ENCODE data around the gene TLX2. TPM values are rescaled to one million over a fixed set of nuclear protein-coding genes. Genes with fewer than 3 reads are reported as not detected.

Gene TLX2
- total RNA-seq, 1 donor from 2014 or later, result 6.6 TPM

DNA sequence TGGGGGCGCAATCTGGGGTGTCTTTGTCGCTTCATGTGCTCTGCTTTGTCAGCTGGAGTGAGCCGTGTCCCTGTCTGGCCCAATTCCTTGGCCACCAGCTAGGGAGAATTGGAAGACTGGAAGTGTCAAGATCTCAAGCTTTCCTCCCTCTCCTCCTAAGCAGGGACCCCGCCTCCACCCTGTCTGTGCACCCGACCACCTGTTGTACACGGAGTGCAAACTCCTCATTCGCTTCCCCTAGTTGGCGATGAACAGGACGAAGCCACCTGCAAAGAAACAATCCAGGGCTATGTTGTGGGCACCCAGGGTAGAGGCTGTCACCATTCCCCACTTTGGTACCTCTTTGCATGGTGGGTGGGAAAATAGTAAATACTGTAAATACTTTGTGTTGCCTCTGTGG lies 13.5 kb downstream of the TLX2 start:
- H3K27me3 ChIP-seq, result no peaks in the 10 kb centered on the region
- no peak overlapping the region for H3K4me3 ChIP-seq
- peaks cover 0 to 21% of the 10 kb centered on the region in 2 donors for H3K36me3 ChIP-seq
- H3K9me3 ChIP-seq, result no peaks in the 10 kb centered on the region
- TF ChIP-seq POLR2AphosphoS5 (IDR thresholded peaks at IDR 0.05; ENCODE audit: insufficient read depth in 1 of 2, low read depth in 1 of 2) (no peak), POLR2A (IDR thresholded peaks at IDR 0.05) (no peak), CTCF (IDR thresholded peaks at IDR 0.05) (no peak)
- intact Hi-C loops (cut with DNase I), result loop anchor here (2.0 kb wide), 1 partner anchor 63 kb away; the partner anchor contains the start of gene MOGS
- H3K4me1 ChIP-seq, result peaks cover 33% of the 10 kb centered on the region
- DNase-seq (ENCODE audit: extremely low spot score in 2 of 2), result no peak
- no peak overlapping the region for H3K27ac ChIP-seq

DNA sequence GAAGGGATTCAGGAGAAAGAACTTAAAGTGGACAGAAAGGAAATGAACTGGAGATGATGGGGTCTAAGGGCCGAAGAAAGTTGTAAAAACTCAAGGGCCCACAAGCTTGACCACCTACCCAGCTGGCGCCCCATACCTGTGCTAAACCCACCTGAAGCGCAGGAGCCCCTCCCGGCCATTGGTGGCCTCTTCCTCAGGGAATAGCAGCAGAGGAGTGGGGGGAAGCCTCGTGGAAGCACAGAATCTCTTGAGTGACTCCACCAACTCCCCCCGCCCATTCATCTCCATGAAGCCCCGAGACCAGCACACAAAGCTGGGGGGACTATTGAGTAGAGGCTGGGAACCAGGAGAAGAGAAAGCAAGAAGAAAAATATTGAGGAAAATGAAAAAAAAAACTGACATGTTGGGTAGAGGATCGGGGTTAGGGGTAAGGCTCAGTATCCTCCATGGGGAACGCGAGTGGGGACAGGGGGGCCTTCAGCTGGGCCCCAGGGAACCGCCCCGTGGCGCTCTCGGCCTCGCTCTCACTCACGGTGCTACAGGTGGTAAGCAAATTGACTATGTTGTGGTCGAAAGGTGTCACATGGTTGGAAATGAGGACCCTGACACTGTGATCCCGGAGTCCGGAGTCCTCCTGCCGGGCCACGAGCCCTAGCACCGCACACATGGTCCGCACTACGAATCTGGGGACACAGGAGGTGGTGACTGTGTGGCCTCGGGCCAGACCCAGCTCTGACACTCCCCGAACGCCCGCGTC lies 14.5 kb downstream of the TLX2 start:
- DNase-seq (ENCODE audit: extremely low spot score in 2 of 2), result no peak
- H3K36me3 ChIP-seq, result peaks cover 0 to 25% of the 10 kb centered on the region in 2 donors
- no peaks in the 10 kb centered on the region for H3K27me3 ChIP-seq
- H3K27ac ChIP-seq, result peak overlapping the region; percentile 85
- intact Hi-C loops (cut with DNase I), result loop anchor here (2.0 kb wide), 1 partner anchor 64 kb away; the partner anchor contains the start of gene MOGS
- peaks cover 33% of the 10 kb centered on the region for H3K4me1 ChIP-seq
- H3K4me3 ChIP-seq, result peak overlapping the region; percentile 87 to 88
- no peaks in the 10 kb centered on the region for H3K9me3 ChIP-seq
- TF ChIP-seq POLR2A (IDR thresholded peaks at IDR 0.05) (no peak), CTCF (IDR thresholded peaks at IDR 0.05) (no peak), POLR2AphosphoS5 (IDR thresholded peaks at IDR 0.05; ENCODE audit: insufficient read depth in 1 of 2, low read depth in 1 of 2) (no peak)

GRCh38 chr2:74529357-74530238 lies 15.3 kb downstream of the TLX2 start, which contains the start of the genes AUP1 and HTRA2:
AUP1 (minus strand) TSS chr2:74529706; CDS start chr2:74529629, 77 bp downstream.
HTRA2 (plus strand) TSS chr2:74529933; CDS start chr2:74530007, 74 bp downstream.
- Histone ChIP-seq H3K36me3 (peaks cover 0 to 25% of the 10 kb centered on the region in 2 donors), H3K9me3 (no peaks in the 10 kb centered on the region), H3K27ac (peak within 1 kb of the TSS; percentile 85), H3K27me3 (no peaks in the 10 kb centered on the region), H3K4me3 (peak within 1 kb of the TSS; percentile 87 to 88), H3K4me1 (peaks cover 33% of the 10 kb centered on the region)
- TF ChIP-seq CTCF (IDR thresholded peaks at IDR 0.05) (no peak), POLR2A (IDR thresholded peaks at IDR 0.05) (peak in 1 of 2 donors; percentile 64), POLR2AphosphoS5 (IDR thresholded peaks at IDR 0.05; ENCODE audit: insufficient read depth in 1 of 2, low read depth in 1 of 2) (peak; percentile 97)
- intact Hi-C loops (cut with DNase I), result loop anchor here (2.0 kb wide), 1 partner anchor 65 kb away; the partner anchor contains the start of gene MOGS
- peak in 1 of 2 donors; percentile 99 for DNase-seq (ENCODE audit: extremely low spot score in 2 of 2)

DNA sequence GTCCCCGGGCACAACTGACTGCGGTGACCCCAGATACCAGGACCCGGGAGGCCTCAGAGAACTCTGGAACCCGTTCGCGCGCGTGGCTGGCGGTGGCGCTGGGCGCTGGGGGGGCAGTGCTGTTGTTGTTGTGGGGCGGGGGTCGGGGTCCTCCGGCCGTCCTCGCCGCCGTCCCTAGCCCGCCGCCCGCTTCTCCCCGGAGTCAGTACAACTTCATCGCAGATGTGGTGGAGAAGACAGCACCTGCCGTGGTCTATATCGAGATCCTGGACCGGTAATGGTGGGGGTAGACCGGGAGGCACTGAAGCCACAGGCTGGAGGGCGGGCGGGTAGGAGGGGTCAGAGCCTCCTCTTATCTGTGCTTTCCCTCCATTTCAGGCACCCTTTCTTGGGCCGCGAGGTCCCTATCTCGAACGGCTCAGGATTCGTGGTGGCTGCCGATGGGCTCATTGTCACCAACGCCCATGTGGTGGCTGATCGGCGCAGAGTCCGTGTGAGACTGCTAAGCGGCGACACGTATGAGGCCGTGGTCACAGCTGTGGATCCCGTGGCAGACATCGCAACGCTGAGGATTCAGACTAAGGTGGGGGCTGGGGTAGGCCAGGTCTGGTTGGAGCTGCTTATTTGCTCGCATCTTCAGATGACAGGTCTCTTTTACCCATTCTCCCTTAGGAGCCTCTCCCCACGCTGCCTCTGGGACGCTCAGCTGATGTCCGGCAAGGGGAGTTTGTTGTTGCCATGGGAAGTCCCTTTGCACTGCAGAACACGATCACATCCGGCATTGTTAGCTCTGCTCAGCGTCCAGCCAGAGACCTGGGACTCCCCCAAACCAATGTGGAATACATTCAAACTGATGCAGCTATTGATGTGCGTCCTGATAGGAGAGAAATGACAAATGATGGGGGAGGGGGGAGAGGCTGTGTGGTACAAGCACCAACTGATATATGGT lies 16.3 kb downstream of the TLX2 start:
- peaks cover 0 to 25% of the 10 kb centered on the region in 2 donors for H3K36me3 ChIP-seq
- H3K4me3 ChIP-seq, result peak overlapping the region; percentile 87 to 88
- H3K27ac ChIP-seq, result peak overlapping the region; percentile 85
- H3K27me3 ChIP-seq, result no peaks in the 10 kb centered on the region
- no peak for TF ChIP-seq POLR2AphosphoS5 (IDR thresholded peaks at IDR 0.05; ENCODE audit: insufficient read depth in 1 of 2, low read depth in 1 of 2)
- no peak for TF ChIP-seq POLR2A (IDR thresholded peaks at IDR 0.05)
- no peak for TF ChIP-seq CTCF (IDR thresholded peaks at IDR 0.05)
- DNase-seq (ENCODE audit: extremely low spot score in 2 of 2), result no peak
- no peaks in the 10 kb centered on the region for H3K9me3 ChIP-seq
- H3K4me1 ChIP-seq, result peaks cover 33% of the 10 kb centered on the region
- intact Hi-C loops (cut with DNase I), result no loop called here

Measured in vagina (tissue), 2 donors.